ENCODE results near the gene DTX4. TPM values are rescaled to one million over a fixed set of nuclear protein-coding genes. Genes with fewer than 3 reads are reported as not detected.

DTX4 gene
- total and polyA plus RNA-seq, 4 donors: 2.6 to 10.0 (median 5.6) TPM

DNA sequence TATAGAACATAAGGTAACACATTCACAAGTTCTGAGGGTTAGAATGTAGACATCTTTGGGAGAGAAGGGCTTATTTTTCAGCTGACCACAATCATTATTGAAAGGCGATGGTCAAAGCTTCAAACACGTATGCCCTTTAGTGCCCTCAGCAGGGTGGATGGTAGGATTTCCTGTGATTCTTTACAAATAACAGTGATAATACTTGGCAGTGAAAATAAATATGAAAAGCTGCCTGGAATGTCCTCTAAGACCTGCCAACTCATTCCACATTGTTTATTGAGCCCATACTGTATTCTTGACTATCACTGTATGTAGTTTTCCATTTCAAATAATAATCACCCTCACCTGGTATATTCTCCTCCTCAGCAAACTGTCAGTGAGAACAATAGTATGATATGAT is 54.5 kb downstream of the DTX4 start:
- no peaks in the 10 kb centered on the region for H3K27me3 ChIP-seq (ENCODE audit: control insufficient read depth in 1 of 2, insufficient read depth in 2 of 2, low read length in 1 of 2)
- no peak for DNase-seq
- no peak overlapping the region for H3K4me3 ChIP-seq (ENCODE audit: low read length in 2 of 2)
- 71 to 72% methylated on average over 2 of the region's 2 CpGs for WGBS, 2 donors
- H3K9me3 ChIP-seq (ENCODE audit: control insufficient read depth, low read length): no peaks in the 10 kb centered on the region
- no peak for ATAC-seq (ENCODE audit: low FRiP score)
- H3K36me3 ChIP-seq (ENCODE audit: control insufficient read depth in 1 of 2, insufficient read depth in 2 of 2, low read length in 1 of 2): no peaks in the 10 kb centered on the region
- peaks cover 0 to 2% of the 10 kb centered on the region in 2 donors for H3K4me1 ChIP-seq (ENCODE audit: control insufficient read depth in 1 of 2, insufficient read depth in 2 of 2, low read length in 2 of 2)
- H3K27ac ChIP-seq (ENCODE audit: low read depth in 1 of 2, low read length in 2 of 2): no peak overlapping the region
- intact Hi-C loops (cut with DNase I): no loop called here

DNA sequence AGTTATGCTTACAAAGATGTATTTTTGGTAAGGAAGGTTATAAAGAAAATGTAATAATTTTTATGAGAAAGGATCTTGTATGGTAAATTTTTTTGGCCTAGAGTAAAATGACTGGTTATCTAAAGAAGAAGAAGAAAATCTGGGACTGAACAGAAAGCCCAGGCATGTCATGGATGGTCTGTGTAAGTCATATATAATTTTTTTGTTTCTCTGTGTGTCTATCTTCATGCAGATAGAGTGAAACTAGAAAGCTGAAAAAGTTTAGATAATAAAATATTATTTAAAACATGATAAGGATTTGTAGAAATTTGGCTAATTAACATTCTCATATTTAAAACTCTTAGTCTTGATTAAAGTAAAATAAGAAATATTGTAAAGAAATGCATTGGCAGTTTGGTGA is 68.4 kb downstream of the DTX4 start:
- Histone ChIP-seq H3K9me3 (ENCODE audit: control insufficient read depth, low read length) (no peaks in the 10 kb centered on the region), H3K36me3 (ENCODE audit: control insufficient read depth in 1 of 2, insufficient read depth in 2 of 2, low read length in 1 of 2) (no peaks in the 10 kb centered on the region), H3K4me1 (ENCODE audit: control insufficient read depth in 1 of 2, insufficient read depth in 2 of 2, low read length in 2 of 2) (no peaks in the 10 kb centered on the region), H3K27me3 (ENCODE audit: control insufficient read depth in 1 of 2, insufficient read depth in 2 of 2, low read length in 1 of 2) (no peaks in the 10 kb centered on the region), H3K27ac (ENCODE audit: low read depth in 1 of 2, low read length in 2 of 2) (no peak overlapping the region), H3K4me3 (ENCODE audit: low read length in 2 of 2) (no peak overlapping the region)
- no peak for ATAC-seq (ENCODE audit: low FRiP score)
- no peak for DNase-seq
- intact Hi-C loops (cut with DNase I): no loop called here

DNA sequence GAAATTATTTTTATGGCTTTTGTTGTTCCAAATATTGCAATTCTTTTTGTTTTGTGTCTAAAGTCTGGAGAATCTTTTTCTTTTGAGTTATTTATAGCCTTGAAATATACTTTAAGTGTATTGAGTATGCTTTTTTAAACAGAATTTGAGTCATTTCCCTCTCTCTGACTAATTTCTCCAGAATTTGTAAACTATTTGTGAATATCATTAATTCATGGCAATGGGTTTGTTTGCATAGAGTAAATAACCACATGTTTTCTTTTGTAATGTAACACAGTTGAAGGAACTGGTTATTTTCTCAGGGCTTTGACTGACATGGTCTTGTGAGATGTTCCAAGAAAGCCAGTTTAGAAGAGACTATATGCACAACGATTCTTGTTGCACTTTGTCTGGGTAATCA is 71.7 kb downstream of the DTX4 start:
- Histone ChIP-seq H3K9me3 (ENCODE audit: control insufficient read depth, low read length) (no peaks in the 10 kb centered on the region), H3K27ac (ENCODE audit: low read depth in 1 of 2, low read length in 2 of 2) (no peak overlapping the region), H3K27me3 (ENCODE audit: control insufficient read depth in 1 of 2, insufficient read depth in 2 of 2, low read length in 1 of 2) (no peaks in the 10 kb centered on the region), H3K4me3 (ENCODE audit: low read length in 2 of 2) (no peak overlapping the region), H3K36me3 (ENCODE audit: control insufficient read depth in 1 of 2, insufficient read depth in 2 of 2, low read length in 1 of 2) (no peaks in the 10 kb centered on the region), H3K4me1 (ENCODE audit: control insufficient read depth in 1 of 2, insufficient read depth in 2 of 2, low read length in 2 of 2) (no peaks in the 10 kb centered on the region)
- DNase-seq (no peak), ATAC-seq (ENCODE audit: low FRiP score) (no peak)
- WGBS, 2 donors: 76 to 84% methylated on average over 1 of the region's 1 CpG
- intact Hi-C loops (cut with DNase I): no loop called here

DNA sequence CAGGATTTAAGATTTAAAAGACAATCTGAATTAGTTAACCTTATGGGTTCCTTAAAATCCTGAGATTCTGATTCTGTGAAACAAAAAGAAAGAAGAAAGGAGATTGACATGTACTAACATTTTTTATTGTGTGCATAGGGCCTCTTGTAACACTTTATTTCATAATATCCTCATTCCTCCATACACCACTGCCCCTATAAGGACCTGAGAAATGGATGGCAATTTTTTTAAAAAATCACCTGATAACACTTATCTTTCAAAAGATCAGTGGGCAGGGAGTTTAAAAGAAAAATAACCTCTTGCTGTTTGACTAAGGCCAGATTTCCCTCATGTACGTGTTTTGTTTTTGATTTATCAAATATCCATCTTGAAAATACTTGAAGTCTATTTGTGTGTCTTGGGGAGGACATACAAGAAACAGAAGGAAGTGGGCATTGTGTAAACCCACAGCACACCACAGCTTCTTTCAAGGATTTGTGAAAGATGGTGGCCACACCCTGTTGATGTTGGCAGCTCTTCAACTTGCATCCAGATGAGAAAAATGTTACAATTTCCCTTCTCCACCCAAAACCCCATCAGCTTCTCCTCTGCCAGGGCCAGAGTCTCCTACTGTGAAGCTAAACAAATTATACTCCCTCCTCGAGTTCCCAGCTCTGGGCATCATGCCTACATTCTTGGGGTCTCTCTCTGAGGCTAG is 75.7 kb downstream of the DTX4 start:
- no peak for ATAC-seq (ENCODE audit: low FRiP score)
- DNase-seq: peak in 1 of 2 donors; percentile 71
- no peak overlapping the region for H3K4me3 ChIP-seq (ENCODE audit: low read length in 2 of 2)
- no peaks in the 10 kb centered on the region for H3K27me3 ChIP-seq (ENCODE audit: control insufficient read depth in 1 of 2, insufficient read depth in 2 of 2, low read length in 1 of 2)
- no peaks in the 10 kb centered on the region for H3K36me3 ChIP-seq (ENCODE audit: control insufficient read depth in 1 of 2, insufficient read depth in 2 of 2, low read length in 1 of 2)
- WGBS, 2 donors: 7 to 8% methylated on average over 2 of the region's 2 CpGs
- intact Hi-C loops (cut with DNase I): no loop called here
- no peak overlapping the region for H3K27ac ChIP-seq (ENCODE audit: low read depth in 1 of 2, low read length in 2 of 2)
- no peaks in the 10 kb centered on the region for H3K4me1 ChIP-seq (ENCODE audit: control insufficient read depth in 1 of 2, insufficient read depth in 2 of 2, low read length in 2 of 2)
- H3K9me3 ChIP-seq (ENCODE audit: control insufficient read depth, low read length): no peaks in the 10 kb centered on the region

DNA sequence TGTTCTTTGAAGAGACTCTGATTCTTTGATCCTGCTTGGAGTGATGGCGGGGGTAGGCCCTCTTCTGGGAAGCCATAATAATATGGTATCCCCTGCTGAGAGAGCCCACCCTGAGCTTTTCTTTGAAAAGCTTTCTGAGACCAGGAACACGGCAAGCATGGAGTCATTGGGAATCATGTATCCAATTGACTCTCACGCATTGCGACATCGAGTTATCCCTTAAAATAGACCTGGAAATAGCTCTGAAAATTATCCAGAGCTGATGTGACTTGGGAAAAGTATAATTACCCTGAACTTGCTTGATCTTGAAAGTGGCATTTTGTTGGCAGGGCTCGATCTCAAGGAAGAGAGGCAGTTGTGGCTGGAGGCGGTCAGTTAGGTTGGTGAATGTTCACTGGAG is 77.6 kb downstream of the DTX4 start:
- DNase-seq (no peak), ATAC-seq (ENCODE audit: low FRiP score) (no peak)
- intact Hi-C loops (cut with DNase I): no loop called here
- WGBS, 2 donors: 85% methylated on average over 7 of the region's 7 CpGs
- Histone ChIP-seq H3K27me3 (ENCODE audit: control insufficient read depth in 1 of 2, insufficient read depth in 2 of 2, low read length in 1 of 2) (no peaks in the 10 kb centered on the region), H3K27ac (ENCODE audit: low read depth in 1 of 2, low read length in 2 of 2) (no peak overlapping the region), H3K4me1 (ENCODE audit: control insufficient read depth in 1 of 2, insufficient read depth in 2 of 2, low read length in 2 of 2) (no peaks in the 10 kb centered on the region), H3K36me3 (ENCODE audit: control insufficient read depth in 1 of 2, insufficient read depth in 2 of 2, low read length in 1 of 2) (no peaks in the 10 kb centered on the region), H3K9me3 (ENCODE audit: control insufficient read depth, low read length) (no peaks in the 10 kb centered on the region), H3K4me3 (ENCODE audit: low read length in 2 of 2) (no peak overlapping the region)

DNA sequence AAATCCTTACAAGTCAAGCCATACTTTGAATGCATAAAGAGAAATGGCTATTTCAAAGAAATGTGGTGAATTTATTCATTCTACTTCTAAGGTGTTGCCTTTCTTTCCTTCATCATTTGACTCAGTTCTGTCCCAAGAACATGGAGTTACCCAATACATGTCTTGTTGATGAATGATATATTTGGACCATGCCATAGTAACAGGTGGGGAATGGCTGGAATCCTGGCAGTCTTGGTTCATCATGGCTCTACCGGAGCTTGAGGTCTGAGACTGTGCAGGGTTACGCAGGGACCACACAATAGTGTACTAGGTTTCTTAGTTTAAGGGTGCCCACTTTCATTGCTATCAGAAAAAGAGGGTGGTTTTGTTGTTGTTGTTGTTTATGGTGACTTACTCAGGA is 81.1 kb downstream of the DTX4 start:
- Histone ChIP-seq H3K27me3 (ENCODE audit: control insufficient read depth in 1 of 2, insufficient read depth in 2 of 2, low read length in 1 of 2) (no peaks in the 10 kb centered on the region), H3K27ac (ENCODE audit: low read depth in 1 of 2, low read length in 2 of 2) (no peak overlapping the region), H3K4me3 (ENCODE audit: low read length in 2 of 2) (no peak overlapping the region), H3K9me3 (ENCODE audit: control insufficient read depth, low read length) (no peaks in the 10 kb centered on the region), H3K36me3 (ENCODE audit: control insufficient read depth in 1 of 2, insufficient read depth in 2 of 2, low read length in 1 of 2) (no peaks in the 10 kb centered on the region), H3K4me1 (ENCODE audit: control insufficient read depth in 1 of 2, insufficient read depth in 2 of 2, low read length in 2 of 2) (no peaks in the 10 kb centered on the region)
- intact Hi-C loops (cut with DNase I): no loop called here
- 89 to 90% methylated on average over 2 of the region's 2 CpGs for WGBS, 2 donors
- DNase-seq (no peak), ATAC-seq (ENCODE audit: low FRiP score) (no peak)

DNA sequence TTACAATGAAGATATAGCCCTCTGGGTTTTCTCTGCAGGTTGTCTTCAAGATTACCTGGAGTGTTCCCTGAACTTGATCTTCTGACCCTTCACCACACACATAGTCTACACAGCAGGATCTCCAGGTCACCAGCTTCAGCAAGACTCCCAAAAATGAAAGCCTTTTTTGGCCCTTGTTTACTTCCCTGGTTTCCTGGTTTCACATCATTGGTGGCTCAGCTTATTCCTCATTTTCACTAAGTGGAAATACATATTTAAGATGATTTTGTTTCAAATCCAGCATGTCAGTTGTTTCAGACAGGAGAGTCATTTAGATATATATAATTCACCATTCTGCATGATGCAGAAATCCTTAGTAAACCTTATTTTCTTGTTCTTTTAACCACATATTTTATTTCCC is 82.4 kb downstream of the DTX4 start:
- H3K4me1 ChIP-seq (ENCODE audit: control insufficient read depth in 1 of 2, insufficient read depth in 2 of 2, low read length in 2 of 2): no peaks in the 10 kb centered on the region
- H3K27ac ChIP-seq (ENCODE audit: low read depth in 1 of 2, low read length in 2 of 2): no peak overlapping the region
- ATAC-seq (ENCODE audit: low FRiP score) (no peak), DNase-seq (no peak)
- H3K36me3 ChIP-seq (ENCODE audit: control insufficient read depth in 1 of 2, insufficient read depth in 2 of 2, low read length in 1 of 2): no peaks in the 10 kb centered on the region
- no peak overlapping the region for H3K4me3 ChIP-seq (ENCODE audit: low read length in 2 of 2)
- no peaks in the 10 kb centered on the region for H3K9me3 ChIP-seq (ENCODE audit: control insufficient read depth, low read length)
- no peaks in the 10 kb centered on the region for H3K27me3 ChIP-seq (ENCODE audit: control insufficient read depth in 1 of 2, insufficient read depth in 2 of 2, low read length in 1 of 2)
- intact Hi-C loops (cut with DNase I): no loop called here

DNA sequence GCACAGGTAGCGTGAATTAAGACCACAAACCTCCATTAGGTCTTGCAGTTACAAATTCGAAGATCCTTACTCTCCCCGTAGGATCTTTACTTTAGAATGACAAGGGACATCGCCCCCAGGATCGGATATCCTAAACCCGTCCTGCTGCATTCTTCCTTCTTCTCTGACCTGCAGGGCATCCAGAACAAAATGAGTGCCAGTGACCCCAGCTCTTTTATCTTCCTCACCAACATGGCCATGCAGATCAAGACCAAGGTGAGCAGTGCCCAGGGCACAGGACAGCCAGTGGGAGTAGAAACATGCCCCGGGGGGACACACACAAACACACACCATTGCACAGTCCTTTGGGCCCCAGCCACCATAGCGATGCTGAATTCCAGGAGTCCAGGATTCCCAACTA is 83.3 kb downstream of the DTX4 start:
- DNase-seq (no peak), ATAC-seq (ENCODE audit: low FRiP score) (no peak)
- 69 to 71% methylated on average over 8 of the region's 8 CpGs for WGBS, 2 donors
- intact Hi-C loops (cut with DNase I): no loop called here
- no peak overlapping the region for H3K4me3 ChIP-seq (ENCODE audit: low read length in 2 of 2)
- no peak overlapping the region for H3K27ac ChIP-seq (ENCODE audit: low read depth in 1 of 2, low read length in 2 of 2)
- H3K9me3 ChIP-seq (ENCODE audit: control insufficient read depth, low read length): no peaks in the 10 kb centered on the region
- H3K36me3 ChIP-seq (ENCODE audit: control insufficient read depth in 1 of 2, insufficient read depth in 2 of 2, low read length in 1 of 2): no peaks in the 10 kb centered on the region
- no peaks in the 10 kb centered on the region for H3K27me3 ChIP-seq (ENCODE audit: control insufficient read depth in 1 of 2, insufficient read depth in 2 of 2, low read length in 1 of 2)
- no peaks in the 10 kb centered on the region for H3K4me1 ChIP-seq (ENCODE audit: control insufficient read depth in 1 of 2, insufficient read depth in 2 of 2, low read length in 2 of 2)

All from aorta (tissue), 5 donors.